Stimulated activated CD8-positive, alpha-beta memory T cell treated with anti-CD3 and anti-CD28 coated beads, Interleukin-7, amount 100 ng/mL, for 1 hour (primary cell): ENCODE results near the gene CASP8.
"Not testable (repeated sequence)": the region's sequence is repeated elsewhere in the genome, so short reads cannot be mapped to it uniquely, and the experiment has no call there.

ENCODE experiments used
- DNase-seq, 2 donors: peaks; one replicate each; pipeline ENCODE4 v3.0.0-alpha.2; 2020; ENCODE audit warnings: low read depth in 2 of 2

The CASP8 gene

DNA sequence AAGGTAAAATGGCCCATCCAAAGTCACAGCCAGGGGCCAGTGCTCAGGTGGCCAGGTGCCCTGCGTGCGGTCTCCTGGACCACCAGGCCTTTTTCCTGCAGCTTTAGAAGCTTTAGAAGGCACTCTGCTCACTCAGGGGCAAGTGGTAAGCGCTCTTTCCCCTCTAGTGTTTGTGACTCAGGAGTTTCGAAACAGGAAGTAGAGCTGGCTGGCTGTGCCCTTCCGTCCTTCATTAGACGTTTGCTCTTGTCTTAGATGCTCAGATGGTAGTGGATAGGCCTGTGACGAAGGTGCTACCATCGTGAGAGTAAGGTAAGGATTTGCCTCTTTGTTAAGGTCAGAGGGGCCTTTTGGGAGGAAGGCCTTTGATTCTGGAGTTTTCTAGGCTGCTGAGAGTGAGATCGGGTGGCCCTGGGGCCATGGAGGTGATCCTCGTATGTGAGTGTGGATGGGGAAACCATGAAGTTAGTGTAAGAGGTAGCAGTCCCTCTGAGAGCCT, at the start of gene CASP8:
CASP8 (plus strand) TSS at position 235 of the 499 bp plus-strand sequence. CDS start 5,951 bp downstream, outside the sequence.
- peak in 1 of 2 donors; percentile 37 for DNase-seq

- no peak for DNase-seq
Measured at GRCh38 chr2:201215963-201216362, 44.4 kb upstream of the CASP8 start.

DNA sequence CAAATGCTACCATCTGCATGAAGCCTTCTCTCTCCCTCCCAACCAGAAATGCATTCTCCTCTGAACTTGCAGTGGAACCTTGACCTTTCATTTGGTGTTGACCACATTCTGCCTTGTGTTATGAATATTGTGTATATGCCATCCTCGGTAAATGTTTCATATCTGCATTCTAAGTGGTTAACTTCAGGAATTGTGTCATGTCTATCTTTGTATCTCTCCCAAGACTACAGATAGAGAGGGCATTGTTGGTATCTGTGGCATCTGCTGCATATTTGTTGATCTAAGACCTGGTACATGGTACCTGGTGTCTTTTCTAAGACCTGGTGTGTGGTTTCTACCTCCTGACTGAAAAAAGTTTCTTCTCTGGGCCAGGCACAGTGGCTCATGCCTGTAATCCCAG, 43.4 kb upstream of the CASP8 start:
- no peak for DNase-seq

- no peak for DNase-seq
Measured at GRCh38 chr2:201218780-201219179, 41.6 kb upstream of the CASP8 start.

GRCh38 chr2:201219328-201220096, 40.8 kb upstream of the CASP8 start:
- no peak for DNase-seq

DNA sequence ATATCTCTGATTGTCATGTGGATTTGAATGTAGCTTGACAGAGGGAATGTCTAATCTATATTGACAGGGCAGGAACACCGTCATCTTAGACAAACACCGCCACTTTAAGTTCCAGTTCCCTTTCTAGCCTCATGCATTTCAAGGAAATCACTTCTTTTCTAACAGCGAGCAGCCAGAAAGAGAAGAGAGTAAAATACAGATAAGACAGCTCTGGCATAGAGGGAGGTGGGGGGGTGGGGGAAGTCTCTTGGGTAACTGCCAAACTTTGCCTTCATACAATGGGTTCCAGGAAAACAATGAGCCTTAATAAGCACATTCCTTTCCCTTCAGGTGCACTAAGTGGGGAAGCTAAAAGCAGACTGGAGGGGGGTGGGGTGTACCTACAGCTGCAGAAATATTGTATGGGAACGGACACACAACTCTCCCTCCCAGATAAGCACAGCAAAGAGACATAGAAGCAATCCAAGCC, 40.2 kb upstream of the CASP8 start:
- no peak for DNase-seq

GRCh38 chr2:201223089-201224073, 37.0 kb upstream of the CASP8 start:
- no peak for DNase-seq

- no peak for DNase-seq
Measured at GRCh38 chr2:201228271-201228911, 31.9 kb upstream of the CASP8 start.

- DNase-seq, result no peak
Measured at GRCh38 chr2:201228912-201229290, 31.4 kb upstream of the CASP8 start.

DNA sequence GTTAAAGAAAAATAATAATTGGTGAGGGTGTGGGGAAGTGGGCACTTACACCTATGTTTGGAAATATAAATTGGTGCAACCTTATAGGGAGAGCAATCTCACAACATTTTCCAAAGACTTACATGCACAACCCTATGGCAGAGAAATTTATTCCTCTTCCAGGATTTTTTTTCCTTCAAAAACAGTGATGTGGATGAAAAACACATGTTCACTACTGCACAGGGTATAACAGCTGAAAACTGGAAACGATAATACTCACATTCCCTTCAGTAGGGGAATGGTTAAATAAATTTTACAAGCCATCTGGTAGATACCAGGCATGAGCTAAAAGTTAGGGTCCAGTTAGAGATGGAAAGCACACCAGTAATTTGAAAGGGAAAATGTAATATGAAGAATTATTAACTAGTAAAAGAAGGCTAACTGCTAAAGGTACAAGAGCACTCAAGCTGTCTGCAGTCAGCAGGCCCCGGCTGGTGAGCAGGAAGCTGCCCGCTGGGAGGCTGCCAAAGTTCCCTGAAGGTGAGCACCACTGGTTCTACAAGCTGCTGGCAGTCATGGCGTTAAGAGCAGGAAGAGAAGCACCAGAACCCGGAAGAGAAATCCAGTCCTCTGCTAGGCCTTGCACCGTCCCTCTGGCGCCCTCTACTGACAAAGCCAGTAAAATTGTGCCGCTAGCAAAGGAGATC, 28.4 kb upstream of the CASP8 start:
- DNase-seq, result peak; percentile 73 to 77

GRCh38 chr2:201232467-201232815, 27.9 kb upstream of the CASP8 start:
- DNase-seq, result no peak

GRCh38 chr2:201233192-201233811, 27.0 kb upstream of the CASP8 start:
- peak; percentile 62 to 66 for DNase-seq

DNA sequence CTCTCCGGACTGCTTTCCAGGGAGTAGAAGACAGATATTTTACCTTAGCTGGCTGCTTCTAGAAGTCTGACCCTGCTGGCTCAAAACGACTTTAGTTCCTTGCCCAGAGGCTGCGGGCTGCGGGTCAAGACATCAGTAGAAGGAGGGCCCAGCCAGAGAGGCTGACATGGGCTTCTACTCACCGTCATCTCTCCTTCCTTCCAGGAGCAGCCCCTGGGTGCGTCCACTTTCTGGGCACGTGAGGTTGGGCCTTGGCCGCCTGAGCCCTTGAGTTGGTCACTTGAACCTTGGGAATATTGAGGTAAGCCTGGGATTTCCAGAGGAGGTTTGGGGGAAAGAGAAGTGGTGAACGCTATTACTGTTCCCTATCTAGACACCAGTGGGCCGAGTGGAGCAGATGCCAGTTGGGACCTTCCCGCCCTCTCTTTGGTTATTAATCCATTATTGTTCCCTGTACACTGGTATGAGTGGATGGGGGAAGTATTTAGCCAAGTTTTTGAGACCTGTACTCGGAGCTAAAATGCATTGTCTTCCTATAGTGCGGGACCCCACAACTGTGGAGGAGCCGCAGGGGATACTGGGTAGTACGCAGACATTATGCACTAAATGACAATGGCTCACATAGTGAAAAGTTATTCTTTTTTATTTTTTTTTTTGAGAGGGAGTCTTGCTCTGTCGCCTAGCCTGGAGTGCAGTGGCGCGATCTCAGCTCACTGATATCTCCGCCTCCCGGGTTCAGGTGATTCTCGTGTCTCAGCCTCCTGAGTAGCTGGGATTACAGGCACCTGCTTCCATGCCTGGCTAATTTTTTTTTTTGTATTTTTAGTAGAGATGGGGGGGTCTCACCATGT, 26.3 kb upstream of the CASP8 start:
- no peak for DNase-seq

DNA sequence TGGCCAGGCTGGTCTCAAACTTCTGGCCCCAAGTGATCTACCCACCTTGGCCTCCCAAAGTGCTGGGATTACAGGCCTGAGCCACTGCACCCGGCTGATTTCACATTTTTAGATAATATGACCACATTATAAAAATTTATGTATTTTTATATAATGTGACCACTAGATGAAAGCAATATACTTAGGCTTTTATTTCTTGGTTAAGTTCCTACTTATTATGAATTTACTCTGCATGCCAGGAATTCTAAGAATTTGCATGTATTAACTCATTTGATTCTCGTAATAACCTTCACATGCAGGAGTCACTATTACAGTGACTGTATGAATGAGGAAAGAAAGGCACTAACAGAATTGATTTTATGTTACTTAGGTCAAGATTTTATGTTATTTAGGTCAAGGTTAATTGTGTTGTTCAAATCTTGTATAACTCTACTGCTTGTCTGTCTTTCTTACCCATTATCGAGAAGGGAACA, 25.6 kb upstream of the CASP8 start:
- no peak for DNase-seq

- DNase-seq, result no peak
Measured at GRCh38 chr2:201235860-201236811, 24.2 kb upstream of the CASP8 start.

DNA sequence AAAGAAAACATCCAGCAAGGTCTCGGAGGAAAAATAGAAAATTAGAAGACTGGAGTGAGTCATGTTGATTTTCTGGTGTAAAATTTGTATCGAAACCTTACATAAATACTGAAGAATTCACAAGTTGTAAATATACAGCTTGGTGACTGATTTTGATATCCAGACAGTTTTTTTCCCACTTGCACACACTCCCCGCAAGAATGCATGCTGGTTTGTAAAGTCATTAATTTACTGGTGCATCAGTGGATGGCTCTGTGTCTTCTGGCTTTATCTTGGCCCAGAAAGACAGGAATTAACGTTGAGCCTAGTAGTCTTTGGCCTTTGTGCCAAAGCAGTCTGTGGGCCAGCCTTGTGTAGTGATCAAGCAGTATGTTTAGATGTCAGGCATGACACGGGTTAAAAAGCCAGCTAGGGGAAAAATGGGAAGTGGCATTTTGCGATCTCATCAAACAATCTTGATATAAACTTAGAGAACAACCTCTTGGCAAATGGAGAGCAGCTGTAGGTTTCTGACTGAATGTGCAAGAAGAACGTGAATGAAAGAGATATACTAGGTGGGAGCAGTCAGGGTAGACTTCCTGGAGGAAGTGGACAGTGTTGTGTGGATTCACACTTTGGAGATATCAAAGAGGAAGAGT, 22.7 kb upstream of the CASP8 start:
- DNase-seq, result no peak

GRCh38 chr2:201239167-201239935, 21.0 kb upstream of the CASP8 start:
- not testable (repeated sequence) for DNase-seq
